NCI-H187 treated with DMSO at 0.1 percent for 48 hours (cell line): ENCODE results near the gene MLEC.

Experiments
- DNase-seq: peaks from one replicate; lab custom pipeline; 2025; lab: John Stamatoyannopoulos, UW

Gene MLEC

DNA sequence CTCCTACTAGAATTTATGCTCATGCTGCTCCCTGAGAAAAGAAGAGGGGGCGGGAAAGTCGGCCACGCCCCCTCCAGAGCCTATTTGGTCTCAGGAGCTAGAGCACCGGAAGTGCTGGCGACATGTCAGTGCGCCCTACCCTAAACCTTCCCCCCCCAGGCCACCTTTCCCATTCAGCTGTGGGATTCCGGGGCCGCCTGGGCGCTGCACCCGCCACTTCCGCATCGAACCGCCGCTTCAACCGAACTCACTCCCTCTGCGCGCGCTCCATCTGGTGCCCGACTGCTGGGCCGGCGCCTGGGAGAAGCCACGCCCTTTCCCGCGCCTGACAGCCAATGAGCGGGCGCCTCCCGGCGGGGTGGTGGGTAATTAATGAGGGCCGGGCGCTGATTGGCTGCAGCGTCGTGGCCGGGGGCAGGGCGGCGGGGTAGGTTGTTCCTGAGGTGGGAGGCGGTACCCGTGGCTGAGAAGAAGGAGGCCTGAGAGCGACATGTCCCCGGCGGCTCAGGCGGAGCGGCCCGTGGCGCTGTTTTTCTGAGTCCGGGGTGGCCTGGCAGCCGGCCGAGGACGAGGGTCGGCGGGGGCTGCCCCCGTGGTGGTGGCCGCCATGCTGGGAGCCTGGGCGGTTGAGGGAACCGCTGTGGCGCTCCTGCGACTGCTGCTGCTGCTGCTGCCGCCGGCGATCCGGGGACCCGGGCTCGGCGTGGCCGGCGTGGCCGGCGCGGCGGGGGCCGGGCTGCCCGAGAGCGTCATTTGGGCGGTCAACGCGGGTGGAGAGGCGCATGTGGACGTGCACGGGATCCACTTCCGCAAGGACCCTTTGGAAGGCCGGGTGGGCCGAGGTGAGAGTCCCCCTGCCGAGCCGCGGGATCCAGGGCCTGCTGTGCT, at the start of gene MLEC:
MLEC (plus strand) TSS at position 460 of the 888 bp plus-strand sequence; CDS start at position 608, 148 bp downstream.
- peak; percentile 94 for DNase-seq

GRCh38 chr12:120639771-120640721, 46.9 kb upstream of the MLEC start, which contains the start of gene CABP1:
Gene CABP1, plus strand, starts transcription at chr12:120640626. Its CDS starts 60 bp downstream, at chr12:120640686.
- no peak for DNase-seq

DNA sequence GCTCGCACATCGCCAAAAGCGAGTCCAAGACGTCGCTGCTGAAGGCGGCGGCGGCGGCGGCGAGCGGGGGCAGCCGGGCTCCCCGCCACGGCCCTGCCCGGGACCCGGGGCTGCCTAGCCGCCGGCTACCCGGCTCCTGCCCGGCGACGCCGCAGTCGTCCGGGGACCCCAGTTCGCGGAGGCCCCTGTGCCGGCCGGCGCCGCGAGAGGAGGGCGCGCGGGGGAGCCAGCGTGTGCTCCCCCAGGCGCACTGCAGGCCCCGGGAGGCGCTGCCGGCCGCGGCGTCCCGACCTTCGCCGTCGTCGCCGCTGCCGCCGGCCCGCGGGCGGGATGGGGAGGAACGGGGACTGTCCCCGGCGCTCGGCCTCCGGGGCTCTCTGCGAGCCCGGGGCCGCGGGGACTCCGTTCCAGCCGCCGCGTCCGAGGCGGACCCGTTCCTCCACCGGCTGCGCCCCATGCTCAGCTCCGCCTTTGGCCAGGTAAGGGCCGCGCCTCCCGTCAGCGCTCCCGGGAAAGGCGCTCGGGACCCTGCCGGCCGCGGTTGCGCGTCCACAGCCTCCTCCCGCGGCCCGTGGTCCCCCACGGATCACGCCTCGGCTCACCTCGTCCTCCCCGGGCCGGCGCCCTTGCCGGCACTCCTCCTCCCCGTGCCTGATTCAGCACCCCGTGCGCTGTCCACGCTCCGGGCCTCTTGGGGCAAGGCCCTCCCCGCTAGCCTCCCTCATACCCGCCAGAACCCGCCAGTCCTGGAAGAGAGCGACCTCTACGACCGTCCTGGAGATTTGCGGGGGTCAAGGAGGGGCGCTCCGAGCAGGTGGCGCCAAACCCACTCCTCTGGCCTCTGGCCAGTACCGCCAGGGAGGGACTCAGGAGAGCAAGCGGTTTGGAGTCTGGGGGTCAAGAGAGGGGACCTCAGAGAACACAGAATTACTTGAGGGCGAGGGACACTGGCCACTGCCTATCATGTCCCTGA, 45.8 kb upstream of the MLEC start:
- no peak for DNase-seq

DNA sequence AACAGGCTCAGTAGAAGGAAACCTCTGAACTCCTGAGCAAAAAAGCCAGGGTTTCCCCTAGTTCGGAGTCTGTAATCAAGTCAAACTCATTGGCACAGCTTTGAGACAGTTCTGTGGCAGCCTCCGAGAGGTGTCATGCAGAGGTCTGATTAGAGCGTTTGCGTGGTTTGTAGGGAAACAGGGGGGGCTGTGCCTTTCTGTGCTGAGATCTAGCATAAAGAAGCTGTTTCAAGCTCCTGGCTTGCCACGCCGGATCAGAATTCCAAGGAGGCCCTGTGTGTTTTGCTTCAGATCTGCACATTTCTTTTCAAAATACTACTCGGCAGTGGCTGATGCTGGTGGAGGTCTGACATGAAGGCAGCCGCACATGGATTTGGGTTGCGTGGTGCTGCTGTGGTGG, 44.8 kb upstream of the MLEC start:
- no peak for DNase-seq

DNA sequence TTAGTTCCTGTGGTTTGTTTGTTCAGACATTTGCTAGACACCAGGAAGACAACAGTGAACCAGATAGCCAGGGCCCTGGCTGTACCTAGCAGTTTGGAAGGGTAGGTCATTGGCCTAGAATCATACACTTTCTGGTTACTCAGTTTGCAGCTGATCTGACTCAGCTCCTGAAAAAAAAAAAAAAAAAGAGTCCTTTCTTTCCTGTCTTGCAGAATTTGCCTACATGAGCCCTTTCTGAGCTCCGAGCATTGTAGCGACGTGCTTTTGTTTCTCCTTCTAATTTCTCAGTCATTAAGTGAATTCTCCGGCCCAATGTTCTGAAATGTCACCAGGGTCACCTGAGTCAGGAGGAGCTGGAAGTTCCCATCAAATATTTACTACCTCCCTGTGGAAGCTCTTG, 44.1 kb upstream of the MLEC start:
- DNase-seq = no peak

DNA sequence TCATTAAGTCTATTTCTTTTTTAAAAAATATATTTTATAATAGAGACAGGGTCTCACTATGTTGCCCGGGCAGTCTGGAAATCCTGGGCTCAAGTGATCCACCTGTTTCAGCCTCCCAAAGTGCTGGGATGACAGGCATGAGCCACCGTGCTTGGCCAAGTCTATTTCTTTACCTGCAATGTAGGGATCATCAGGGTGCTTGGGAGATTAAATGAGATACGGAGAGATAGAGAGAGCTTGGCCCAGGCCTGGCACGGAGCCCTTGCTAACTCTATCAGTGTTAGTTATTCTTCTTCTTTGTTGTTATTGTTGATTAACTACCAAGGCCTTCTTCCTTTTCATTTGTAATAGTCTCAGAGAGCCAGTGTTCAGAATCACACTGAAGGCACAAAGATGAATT, 43.4 kb upstream of the MLEC start:
- DNase-seq = no peak

- DNase-seq = no peak
These were observed 40.9 kb upstream of the MLEC start for GRCh38 chr12:120646044-120646443.

DNA sequence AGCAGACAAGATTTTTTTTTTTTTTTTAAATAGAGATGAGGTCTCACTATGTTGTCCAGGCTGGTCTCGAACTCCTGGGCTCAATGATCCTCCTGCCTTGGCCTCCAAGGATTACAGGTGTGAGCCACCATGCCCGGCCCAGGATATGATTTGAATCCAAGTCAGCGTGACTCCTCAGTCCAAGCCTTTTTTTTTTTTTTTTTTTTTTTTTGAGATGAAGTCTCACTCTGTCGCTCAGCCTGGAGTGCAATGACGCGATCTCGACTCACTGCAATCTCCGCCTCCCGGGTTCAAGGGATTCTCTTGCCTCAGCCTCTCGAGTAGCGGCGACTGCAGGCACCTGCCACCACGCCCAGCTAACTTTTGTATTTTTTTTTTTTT, 39.6 kb upstream of the MLEC start:
- DNase-seq = no peak

DNA sequence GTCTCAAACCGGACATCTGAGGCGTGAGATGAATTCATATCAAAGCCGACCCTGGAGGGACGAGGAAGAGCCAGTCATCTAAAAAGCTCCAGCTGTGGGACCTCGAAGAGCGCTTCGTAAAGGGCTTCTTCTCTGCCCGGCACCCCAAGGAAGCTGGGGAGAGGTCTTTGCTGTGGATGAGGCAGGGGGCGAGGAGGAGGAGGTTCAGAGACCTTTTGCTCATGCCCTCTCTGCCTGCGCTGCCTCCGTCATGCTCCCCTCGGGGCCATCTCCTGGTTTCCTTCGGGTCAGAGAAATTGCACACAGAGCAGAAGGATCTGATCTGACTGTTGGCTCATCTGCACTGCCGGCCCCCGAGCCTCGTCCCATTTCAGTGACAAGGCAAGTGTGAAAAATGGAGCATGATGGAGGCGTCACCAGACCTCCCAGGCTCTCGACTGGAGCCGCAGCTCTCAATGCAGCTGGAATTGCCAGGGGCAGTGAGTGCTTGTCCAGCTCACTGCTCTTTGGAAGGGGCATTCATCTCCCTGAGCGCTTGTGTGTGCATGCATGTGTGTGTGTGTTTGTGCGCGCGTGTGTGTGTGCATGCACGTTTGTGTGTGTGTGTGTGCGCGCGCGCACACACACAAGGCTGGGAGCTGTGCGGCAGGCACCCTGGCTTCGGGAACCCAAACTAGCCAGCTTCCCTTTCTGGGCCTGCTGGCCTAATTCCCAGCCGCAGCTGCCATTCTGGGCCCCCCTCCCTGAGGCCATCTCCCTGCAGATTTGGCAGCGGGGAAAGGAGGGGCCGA, 37.3 kb upstream of the MLEC start:
- DNase-seq = no peak

DNA sequence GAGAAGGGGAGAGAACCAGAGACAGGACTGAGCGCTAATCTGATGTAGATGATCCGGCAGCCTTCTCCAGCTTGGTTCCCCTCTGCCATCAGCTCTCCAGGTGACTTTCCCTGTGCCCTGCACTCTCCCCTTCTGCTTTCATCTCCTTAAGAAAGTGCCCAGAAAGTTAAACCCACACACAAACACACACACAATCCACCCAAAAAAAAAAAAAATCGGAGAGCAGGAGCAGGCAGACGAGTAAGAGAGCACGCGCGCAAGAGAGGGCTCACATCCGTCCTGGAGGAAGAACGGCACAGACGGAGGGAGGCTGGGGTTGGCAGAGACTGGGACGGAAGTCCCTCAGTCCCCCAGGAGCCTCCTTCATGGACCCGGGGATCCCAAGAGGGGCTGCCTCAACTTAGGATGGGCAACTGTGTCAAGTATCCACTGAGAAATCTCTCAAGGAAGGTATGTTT, 36.7 kb upstream of the MLEC start:
- no peak for DNase-seq

DNA sequence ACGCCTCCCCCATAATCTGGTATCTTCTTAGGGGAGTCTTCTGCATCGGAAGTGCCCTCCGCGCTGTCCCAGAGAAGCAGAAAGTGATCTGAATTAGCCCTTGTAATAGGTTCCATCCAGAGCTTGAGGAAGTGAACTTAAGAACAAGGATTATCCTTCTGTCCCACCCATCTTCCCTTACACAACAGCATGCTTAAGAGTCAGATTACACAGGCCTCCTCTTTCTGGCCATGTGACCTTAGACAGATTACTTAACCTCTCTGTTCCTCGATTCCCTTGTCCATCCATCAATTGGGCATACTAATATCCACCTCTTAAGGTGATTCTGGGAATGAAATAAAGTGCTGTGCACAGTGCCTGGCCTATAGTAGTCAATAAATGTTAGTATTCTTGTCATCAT, 35.1 kb upstream of the MLEC start:
- no peak for DNase-seq

DNA sequence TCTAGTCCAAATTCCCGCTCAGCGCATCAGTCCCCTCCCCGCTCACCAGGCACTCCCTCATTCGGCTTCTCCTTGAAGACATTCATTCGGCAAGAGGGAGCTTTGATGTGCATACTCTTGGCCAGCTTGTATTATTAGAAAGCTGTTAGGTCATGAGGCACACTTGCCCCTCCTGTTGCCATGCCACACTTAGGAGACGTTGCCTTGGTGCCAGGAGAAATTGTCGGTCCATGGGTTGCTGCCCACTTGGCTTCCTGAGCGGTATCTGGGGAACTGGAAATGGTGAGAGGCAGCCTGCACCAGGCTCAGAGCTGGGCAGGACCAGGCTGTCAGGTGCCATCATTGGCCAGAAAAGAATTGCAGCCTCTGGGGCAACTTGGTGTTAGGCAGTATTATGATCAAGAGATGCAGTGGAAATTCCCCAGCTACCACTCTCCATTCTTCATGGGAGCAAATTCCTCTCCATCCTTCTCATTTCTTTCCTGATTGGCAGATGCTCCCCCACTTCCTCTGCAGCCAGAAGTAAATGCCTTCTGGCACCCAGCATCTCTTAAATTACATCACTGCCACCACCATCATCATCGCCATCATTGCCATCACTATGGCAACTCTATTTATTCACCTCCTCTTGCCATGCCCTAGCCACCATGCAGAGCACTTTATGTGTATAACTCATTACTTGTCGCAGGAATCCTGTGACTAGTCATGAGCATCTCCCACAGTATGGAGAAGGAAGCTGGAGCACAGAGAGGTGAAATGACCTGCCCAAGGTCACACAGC, 34.1 kb upstream of the MLEC start:
- DNase-seq = no peak

DNA sequence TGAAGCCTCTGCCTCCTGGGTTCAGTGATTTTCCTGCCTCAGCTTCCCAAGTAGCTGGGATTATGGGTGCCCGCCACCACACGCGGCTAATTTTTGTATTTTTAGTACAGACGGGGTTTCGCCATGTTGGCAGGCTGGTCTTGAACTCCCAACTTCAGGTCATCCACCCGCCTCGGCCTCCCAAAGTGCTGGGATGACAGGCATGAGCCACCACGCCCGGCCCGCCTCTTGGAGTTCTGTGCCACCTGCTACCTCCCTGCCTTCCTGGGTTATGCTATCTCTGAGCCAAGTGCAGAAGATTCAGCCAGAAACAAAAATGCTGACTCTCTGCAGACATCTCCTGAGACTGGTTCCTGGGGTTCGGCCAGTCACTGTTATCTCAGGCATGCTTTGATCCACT, 33.3 kb upstream of the MLEC start:
- no peak for DNase-seq

DNA sequence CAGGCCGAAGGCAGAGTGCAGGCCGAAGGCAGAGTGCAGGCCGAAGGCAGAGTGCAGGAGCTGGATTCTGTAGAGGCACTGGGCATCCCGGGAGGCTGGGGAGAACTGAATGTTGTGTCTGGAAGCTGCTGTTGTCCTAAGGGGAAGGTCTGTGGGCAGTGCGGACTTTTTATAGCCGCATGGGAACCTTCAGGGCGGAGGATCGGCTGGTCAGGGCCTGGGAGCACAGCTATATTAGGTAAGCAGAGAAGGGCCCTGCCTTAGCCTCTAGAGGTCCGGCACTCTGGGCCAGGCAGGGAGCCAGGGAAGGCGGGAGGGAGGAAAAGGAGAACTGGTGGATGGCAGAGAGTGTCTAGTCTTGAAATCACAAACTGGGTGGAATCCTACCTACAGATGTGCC, 32.3 kb upstream of the MLEC start:
- DNase-seq = no peak

GRCh38 chr12:120656008-120656407, 30.9 kb upstream of the MLEC start:
- DNase-seq = no peak

DNA sequence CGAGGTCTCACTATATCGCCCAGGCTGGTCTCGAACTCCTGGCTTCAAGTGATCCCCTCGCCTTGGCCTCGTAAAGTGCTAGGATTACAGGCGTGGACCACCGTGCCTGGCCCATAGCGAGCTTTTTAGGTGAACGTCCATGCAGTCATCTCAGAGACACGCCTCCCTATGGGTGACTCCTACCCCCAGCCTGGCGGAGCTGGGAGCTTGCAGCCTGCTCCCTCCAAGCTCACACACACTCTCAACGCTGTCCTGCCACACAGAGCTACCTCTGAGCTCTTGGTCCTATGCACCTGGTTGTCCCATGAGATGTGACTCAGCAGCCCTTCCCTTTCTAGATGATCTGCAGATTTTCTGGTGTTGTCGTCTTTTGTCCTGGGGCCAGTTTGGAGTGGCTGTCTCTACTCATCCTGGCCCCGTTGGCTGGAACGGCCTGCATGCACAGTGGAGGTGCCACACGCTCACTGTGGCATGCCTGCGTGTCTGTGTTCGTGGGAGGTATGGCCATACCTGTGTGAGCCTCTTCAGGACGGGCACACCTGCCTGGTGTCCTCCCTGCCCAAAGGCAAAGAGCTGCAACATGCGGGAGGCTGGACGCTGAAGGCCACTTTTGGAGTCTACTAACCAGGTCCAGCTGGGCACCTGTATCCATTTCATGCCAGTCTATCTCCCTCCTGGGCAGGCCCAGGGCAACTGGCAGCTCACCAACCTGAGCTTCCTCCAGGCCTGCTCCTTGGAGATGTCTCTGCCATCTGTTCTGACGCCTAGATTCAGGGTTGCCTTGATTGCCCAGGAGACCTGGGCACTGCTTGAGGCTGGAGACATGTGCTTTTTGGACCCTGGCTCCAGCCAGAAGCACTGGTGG, 28.4 kb upstream of the MLEC start:
- DNase-seq = no peak

DNA sequence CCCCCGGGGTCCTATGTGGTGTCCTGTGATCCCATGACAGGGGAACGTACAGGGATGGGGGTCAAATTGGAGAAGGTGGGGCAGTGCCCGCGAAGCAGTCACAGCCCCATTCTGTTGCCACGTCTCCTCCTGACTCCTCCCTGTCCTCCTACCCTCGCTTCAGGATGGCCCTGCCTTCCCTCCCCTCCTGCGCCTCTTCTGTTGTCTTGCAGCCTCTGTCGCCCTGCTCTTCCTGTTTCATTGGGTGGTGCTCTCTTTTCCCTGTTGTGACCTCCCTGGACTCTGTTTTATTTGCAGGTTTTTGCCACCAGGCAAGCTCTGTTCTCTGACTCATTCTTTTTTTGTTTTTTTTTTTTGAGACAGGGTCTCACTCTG, 27.8 kb upstream of the MLEC start:
- DNase-seq = no peak

GRCh38 chr12:120661432-120661831, 25.5 kb upstream of the MLEC start:
- no peak for DNase-seq

DNA sequence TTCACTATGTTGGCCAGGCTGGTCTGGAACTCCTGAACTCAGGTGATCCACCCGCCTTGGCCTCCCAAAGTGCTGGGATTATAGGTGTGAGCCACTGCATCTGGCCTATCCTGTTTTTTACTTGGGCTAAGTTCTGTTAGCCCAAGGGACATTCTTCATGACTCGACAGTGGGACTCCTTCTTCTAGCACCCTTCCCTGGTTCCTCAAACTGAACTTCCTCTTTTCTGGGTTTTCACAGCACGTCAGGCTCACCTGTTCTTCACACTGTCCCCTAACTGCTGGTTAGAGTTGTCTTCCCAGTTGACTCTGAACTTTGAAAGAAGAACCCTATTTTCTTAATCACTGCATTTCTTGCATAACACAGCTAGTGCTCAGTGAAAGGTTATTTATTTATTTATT, 24.1 kb upstream of the MLEC start:
- no peak for DNase-seq
